HG03064 (cell line): Measurements from ENCODE around the gene BCL2L11.
"Not testable (repeated sequence)": the region's sequence is repeated elsewhere in the genome, so short reads cannot be mapped to it uniquely, and the experiment has no call there.

Experiments
- ATAC-seq: cut with Tn5 transposase; IDR thresholded peaks from one replicate; pipeline ENCODE4 v1.9.1; 2021; ENCODE audit warnings: low read depth; ENCODE audit not compliant: unreplicated experiment

BCL2L11 gene

GRCh38 chr2:111120253-111121027 lies at the start of gene BCL2L11:
Gene BCL2L11 (plus strand): TSS chr2:111120914. CDS start chr2:111123746, 2,832 bp downstream.
- ATAC-seq, result peak; percentile 47

GRCh38 chr2:111071600-111072171 lies 49.0 kb upstream of the BCL2L11 start:
- no peak for ATAC-seq

GRCh38 chr2:111072220-111072871 lies 48.4 kb upstream of the BCL2L11 start:
- ATAC-seq, result no peak

- ATAC-seq, result not testable (repeated sequence)
These were observed 38.1 kb upstream of the BCL2L11 start for GRCh38 chr2:111082659-111083058.

GRCh38 chr2:111091811-111092211 lies 28.9 kb upstream of the BCL2L11 start:
- ATAC-seq, result no peak

GRCh38 chr2:111094691-111095090 lies 26.0 kb upstream of the BCL2L11 start:
- no peak for ATAC-seq

GRCh38 chr2:111095434-111095833 lies 25.3 kb upstream of the BCL2L11 start:
- no peak for ATAC-seq

- ATAC-seq, result no peak
These were observed 21.3 kb upstream of the BCL2L11 start for GRCh38 chr2:111099402-111099801.

- no peak for ATAC-seq
These were observed 20.5 kb upstream of the BCL2L11 start for GRCh38 chr2:111100087-111100764.

GRCh38 chr2:111100765-111101162 lies 19.9 kb upstream of the BCL2L11 start:
- ATAC-seq, result no peak

GRCh38 chr2:111101592-111101991 lies 19.1 kb upstream of the BCL2L11 start:
- no peak for ATAC-seq

GRCh38 chr2:111102216-111102615 lies 18.5 kb upstream of the BCL2L11 start:
- ATAC-seq, result no peak

GRCh38 chr2:111105926-111106325 lies 14.8 kb upstream of the BCL2L11 start:
- ATAC-seq, result no peak

- no peak for ATAC-seq
These were observed 14.0 kb upstream of the BCL2L11 start for GRCh38 chr2:111106706-111107105.

GRCh38 chr2:111108745-111109271 lies 11.9 kb upstream of the BCL2L11 start:
- no peak for ATAC-seq

GRCh38 chr2:111111101-111111755 lies 9.5 kb upstream of the BCL2L11 start:
- ATAC-seq, result no peak

GRCh38 chr2:111113838-111114237 lies 6.9 kb upstream of the BCL2L11 start:
- ATAC-seq, result no peak

- ATAC-seq, result no peak
These were observed 4.5 kb upstream of the BCL2L11 start for GRCh38 chr2:111116011-111116746.

- ATAC-seq, result no peak
These were observed 3.7 kb upstream of the BCL2L11 start for GRCh38 chr2:111116843-111117597.
